Panc1 (cell line): ENCODE measurements around the gene IFNK. TPM values are rescaled to one million over a fixed set of nuclear protein-coding genes. Genes with fewer than 3 reads are reported as not detected.

Experiments used
- ATAC-seq: fragments of 200-7000 bp; cut with Tn5 transposase; 2 replicates; pipeline ENCODE4 v1.9.1; 2020; ENCODE audit warnings: mild to moderate bottlenecking, moderate library complexity
- BruUV-seq: library from RNA; stranded (reverse); fragments of 400-500 nt; replicated peaks from 2 replicates; lab custom pipeline; 2021; lab: Mats Ljungman, UMichigan
- CTCF ChIA-PET: fragments of 300-600 bp; sonication (Branson Sonifier 250); formaldehyde crosslinking; loops from one replicate; lab custom pipeline; 2022; ENCODE audit warnings: antibody characterized with exemption; lab: Charles Lee
- POLR2A ChIA-PET: fragments of 300-600 bp; sonication (Branson Sonifier 250); formaldehyde crosslinking; loops from one replicate; lab custom pipeline; 2022; ENCODE audit warnings: antibody characterized with exemption; lab: Charles Lee
- DNase-seq: peaks from one replicate; pipeline ENCODE4 v3.0.0-alpha.2; 2010; ENCODE audit warnings: low read depth, low spot score
- H3K27ac ChIP-seq: 2 replicates; pipeline ENCODE4 v1.5.1; 2011; ENCODE audit warnings: mild to moderate bottlenecking, low read length, inconsistent platforms
- H3K27me3 ChIP-seq: fragments of 200-500 bp; sonication (Bioruptor generic); 2 replicates; pipeline ENCODE4 v1.6.0; 2014; ENCODE audit warnings: low read length, inconsistent platforms; ENCODE audit not compliant: control insufficient read depth, insufficient read depth
- H3K36me3 ChIP-seq: fragments of 200-500 bp; sonication (Bioruptor generic); 2 replicates; pipeline ENCODE4 v1.5.1; 2014; ENCODE audit warnings: inconsistent platforms, mild to moderate bottlenecking, low read length, moderate library complexity; ENCODE audit not compliant: control insufficient read depth, insufficient read depth
- H3K4me1 ChIP-seq: 2 replicates; pipeline ENCODE4 v1.5.1; 2011; ENCODE audit warnings: inconsistent platforms, mild to moderate bottlenecking, low read length, moderate library complexity; ENCODE audit not compliant: control insufficient read depth, insufficient read depth
- H3K4me3 ChIP-seq, 2 experiments: 2 replicates each; pipeline ENCODE4 v1.5.1; 2011 to 2012; ENCODE audit warnings: low read depth in 2 of 2, low read length in 2 of 2, mild to moderate bottlenecking in 2 of 2, inconsistent platforms in 1 of 2, moderate library complexity in 1 of 2
- H3K9me3 ChIP-seq: fragments of 200-500 bp; sonication (Bioruptor generic); 2 replicates; pipeline ENCODE4 v1.5.1; 2014; ENCODE audit warnings: low read depth, mild to moderate bottlenecking, inconsistent platforms, low read length, moderate library complexity; ENCODE audit not compliant: control insufficient read depth, insufficient read depth
- POLR2AphosphoS5 ChIP-seq: IDR thresholded peaks from 2 replicates; pipeline ENCODE4 v1.6.1; 2012; ENCODE audit warnings: mild to moderate bottlenecking, low read depth, low read length, moderate library complexity
- SIN3A ChIP-seq: IDR thresholded peaks from 2 replicates; pipeline ENCODE4 v1.6.1; 2012; ENCODE audit warnings: low read depth, mild to moderate bottlenecking, low read length, moderate library complexity, borderline replicate concordance; ENCODE audit not compliant: insufficient read depth
- TCF7L2 ChIP-seq: IDR thresholded peaks from 2 replicates; pipeline ENCODE4 v1.6.1; 2011; ENCODE audit warnings: mild to moderate bottlenecking, low read depth, low read length, inconsistent platforms
- in situ Hi-C: cut with HindIII; loops from 2 replicates; pipeline ENCODE4 v1.10.0; 2016; ENCODE audit warnings: low sequenced_read_pairs, low pct_unique_long_range_greater_than_20kb
- intact Hi-C: fragments of 100-400 bp; cut with micrococcal nuclease; formaldehyde crosslinking; loops from one replicate; pipeline ENCODE4 v1.10.0; 2022; ENCODE audit not compliant: unreplicated experiment
- total RNA-seq: library from RNA; stranded (reverse); gene quantifications from one replicate; pipeline ENCODE4 v1.2.1, GENCODE V29; 2021; ENCODE audit not compliant: unreplicated experiment
- TF ChIP-seq, protein P1 (sequence below), 2 experiments: IDR thresholded peaks; 2 replicates each; pipeline ENCODE4 v1.6.1; 2011 to 2012; ENCODE audit warnings: low read depth in 2 of 2, control low read depth in 1 of 2, low read length in 1 of 2, mild to moderate bottlenecking in 1 of 2, moderate library complexity in 1 of 2; ENCODE audit not compliant: insufficient read depth in 1 of 2
- TF ChIP-seq, protein P2 (sequence below): fragments of 450-650 bp; IDR thresholded peaks from 2 replicates; pipeline ENCODE4 v1.5.1; 2017; ENCODE audit warnings: mild to moderate bottlenecking

Gene IFNK
- total RNA-seq, 1 experiment from 2014 or later, result not detected

DNA sequence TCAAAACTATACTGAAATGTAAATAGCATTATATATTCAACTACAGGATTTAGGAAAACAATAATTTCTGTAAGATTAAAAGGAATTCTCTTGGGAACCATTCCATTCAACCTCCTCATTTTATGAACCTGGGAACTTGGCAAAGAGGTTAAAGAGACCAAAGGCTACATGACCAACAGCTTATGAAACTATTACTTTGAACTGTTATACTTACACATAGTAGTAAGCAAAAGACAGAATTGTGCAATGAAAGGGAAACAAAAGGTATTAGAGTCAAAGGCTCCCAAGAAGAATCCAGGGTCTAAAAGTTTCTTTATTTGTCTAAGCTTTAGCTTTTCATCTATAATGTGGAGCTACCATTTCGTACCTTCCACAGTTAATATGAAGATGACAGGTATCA, 42.0 kb downstream of the IFNK start:
- Histone ChIP-seq H3K4me1 (no peaks in the 10 kb centered on the region), H3K36me3 (no peaks in the 10 kb centered on the region), H3K27me3 (no peaks in the 10 kb centered on the region), H3K9me3 (no peaks in the 10 kb centered on the region), H3K27ac (no peak overlapping the region), H3K4me3 (no peak overlapping the region)
- DNase-seq (no peak), ATAC-seq (no peak)
- ChIA-PET POLR2A (no interaction called here), CTCF (no interaction called here)
- no peak for TF ChIP-seq TCF7L2
- TF ChIP-seq SIN3A, result no peak
- TF ChIP-seq, protein P1, sequence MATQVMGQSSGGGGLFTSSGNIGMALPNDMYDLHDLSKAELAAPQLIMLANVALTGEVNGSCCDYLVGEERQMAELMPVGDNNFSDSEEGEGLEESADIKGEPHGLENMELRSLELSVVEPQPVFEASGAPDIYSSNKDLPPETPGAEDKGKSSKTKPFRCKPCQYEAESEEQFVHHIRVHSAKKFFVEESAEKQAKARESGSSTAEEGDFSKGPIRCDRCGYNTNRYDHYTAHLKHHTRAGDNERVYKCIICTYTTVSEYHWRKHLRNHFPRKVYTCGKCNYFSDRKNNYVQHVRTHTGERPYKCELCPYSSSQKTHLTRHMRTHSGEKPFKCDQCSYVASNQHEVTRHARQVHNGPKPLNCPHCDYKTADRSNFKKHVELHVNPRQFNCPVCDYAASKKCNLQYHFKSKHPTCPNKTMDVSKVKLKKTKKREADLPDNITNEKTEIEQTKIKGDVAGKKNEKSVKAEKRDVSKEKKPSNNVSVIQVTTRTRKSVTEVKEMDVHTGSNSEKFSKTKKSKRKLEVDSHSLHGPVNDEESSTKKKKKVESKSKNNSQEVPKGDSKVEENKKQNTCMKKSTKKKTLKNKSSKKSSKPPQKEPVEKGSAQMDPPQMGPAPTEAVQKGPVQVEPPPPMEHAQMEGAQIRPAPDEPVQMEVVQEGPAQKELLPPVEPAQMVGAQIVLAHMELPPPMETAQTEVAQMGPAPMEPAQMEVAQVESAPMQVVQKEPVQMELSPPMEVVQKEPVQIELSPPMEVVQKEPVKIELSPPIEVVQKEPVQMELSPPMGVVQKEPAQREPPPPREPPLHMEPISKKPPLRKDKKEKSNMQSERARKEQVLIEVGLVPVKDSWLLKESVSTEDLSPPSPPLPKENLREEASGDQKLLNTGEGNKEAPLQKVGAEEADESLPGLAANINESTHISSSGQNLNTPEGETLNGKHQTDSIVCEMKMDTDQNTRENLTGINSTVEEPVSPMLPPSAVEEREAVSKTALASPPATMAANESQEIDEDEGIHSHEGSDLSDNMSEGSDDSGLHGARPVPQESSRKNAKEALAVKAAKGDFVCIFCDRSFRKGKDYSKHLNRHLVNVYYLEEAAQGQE (IDR thresholded peaks at IDR 0.05; ENCODE audit: insufficient read depth in 1 of 2, low read depth in 2 of 2, low read length in 1 of 2), result no peak
- TF ChIP-seq, protein P2, sequence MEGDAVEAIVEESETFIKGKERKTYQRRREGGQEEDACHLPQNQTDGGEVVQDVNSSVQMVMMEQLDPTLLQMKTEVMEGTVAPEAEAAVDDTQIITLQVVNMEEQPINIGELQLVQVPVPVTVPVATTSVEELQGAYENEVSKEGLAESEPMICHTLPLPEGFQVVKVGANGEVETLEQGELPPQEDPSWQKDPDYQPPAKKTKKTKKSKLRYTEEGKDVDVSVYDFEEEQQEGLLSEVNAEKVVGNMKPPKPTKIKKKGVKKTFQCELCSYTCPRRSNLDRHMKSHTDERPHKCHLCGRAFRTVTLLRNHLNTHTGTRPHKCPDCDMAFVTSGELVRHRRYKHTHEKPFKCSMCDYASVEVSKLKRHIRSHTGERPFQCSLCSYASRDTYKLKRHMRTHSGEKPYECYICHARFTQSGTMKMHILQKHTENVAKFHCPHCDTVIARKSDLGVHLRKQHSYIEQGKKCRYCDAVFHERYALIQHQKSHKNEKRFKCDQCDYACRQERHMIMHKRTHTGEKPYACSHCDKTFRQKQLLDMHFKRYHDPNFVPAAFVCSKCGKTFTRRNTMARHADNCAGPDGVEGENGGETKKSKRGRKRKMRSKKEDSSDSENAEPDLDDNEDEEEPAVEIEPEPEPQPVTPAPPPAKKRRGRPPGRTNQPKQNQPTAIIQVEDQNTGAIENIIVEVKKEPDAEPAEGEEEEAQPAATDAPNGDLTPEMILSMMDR, result no peak
- TF ChIP-seq POLR2AphosphoS5, result no peak
- no TSS peak for BruUV-seq
- in situ Hi-C loops, result no loop called here
- intact Hi-C loops, result loop anchor here (10.0 kb wide), 1 partner anchor 61 kb away; no protein-coding TSS in a partner anchor

DNA sequence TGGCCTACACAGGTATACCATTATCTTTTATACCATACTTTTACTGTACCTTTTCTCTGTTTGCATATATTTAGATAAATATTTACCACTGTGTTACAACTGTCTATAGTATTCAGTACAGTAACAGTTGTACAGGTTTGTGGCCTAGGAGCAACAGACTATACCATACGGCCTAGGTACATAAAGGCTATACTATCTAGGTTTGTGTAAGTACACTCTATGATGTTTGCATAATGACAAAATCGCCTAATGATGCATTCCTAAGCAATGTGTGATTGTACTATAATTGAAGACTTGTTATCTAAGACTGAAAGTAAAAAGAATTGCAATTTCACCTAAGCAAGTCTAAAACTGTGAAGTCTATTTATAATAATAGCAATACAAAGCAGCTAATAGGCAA, 45.3 kb downstream of the IFNK start:
- H3K9me3 ChIP-seq, result no peaks in the 10 kb centered on the region
- TF ChIP-seq SIN3A (no peak), TCF7L2 (no peak), POLR2AphosphoS5 (no peak)
- TF ChIP-seq, protein P1 (IDR thresholded peaks at IDR 0.05; ENCODE audit: insufficient read depth in 1 of 2, low read depth in 2 of 2, low read length in 1 of 2), result no peak
- TF ChIP-seq, protein P2, result no peak
- ATAC-seq (no peak; the same call in 1 of the 2 replicates), DNase-seq (no peak)
- intact Hi-C loops (loop anchor here (10.0 kb wide), 1 partner anchor 65 kb away; no protein-coding TSS in a partner anchor), in situ Hi-C loops (no loop called here)
- 0 out of 2 replicates have a peak, but pooled peaks cover 3% of the 10 kb centered on the region for H3K4me1 ChIP-seq
- no peaks in the 10 kb centered on the region for H3K27me3 ChIP-seq
- no peaks in the 10 kb centered on the region; the same call in 1 of the 2 replicates for H3K36me3 ChIP-seq
- H3K27ac ChIP-seq, result no peak overlapping the region
- ChIA-PET POLR2A (no interaction called here), CTCF (no interaction called here)
- no TSS peak for BruUV-seq
- H3K4me3 ChIP-seq, result no peak overlapping the region
